HepG2 (cell line): Measurements from ENCODE around the gene AGPAT2. TPM values are rescaled to one million over a fixed set of nuclear protein-coding genes. Genes with fewer than 3 reads are reported as not detected.

Source experiments
- FOXK2 ChIP-seq: fragments of 450-650 bp; IDR thresholded peaks from 2 replicates; pipeline ENCODE4 v1.6.1; 2016
- GABPB1 ChIP-seq: IDR thresholded peaks from 2 replicates; pipeline ENCODE4 v1.6.1; 2016; ENCODE audit warnings: mild to moderate bottlenecking, missing genetic modification reagents, moderate library complexity, missing compliant biosample characterization
- HOXD1 ChIP-seq: sonication (generic); formaldehyde crosslinking; IDR thresholded peaks from 2 replicates; pipeline ENCODE4 v1.5.0; 2020; ENCODE audit warnings: missing genetic modification reagents
- KDM2A ChIP-seq: sonication (generic); formaldehyde crosslinking; IDR thresholded peaks from 2 replicates; pipeline ENCODE4 v1.4.0; 2020; ENCODE audit warnings: low read depth, missing genetic modification reagents, borderline replicate concordance
- POLR2AphosphoS2 ChIP-seq: IDR thresholded peaks from 2 replicates; pipeline ENCODE4 v1.6.1; 2011; ENCODE audit warnings: low read depth, low read length, improper control_type of control experiment
- RERE ChIP-seq: IDR thresholded peaks from 2 replicates; pipeline ENCODE4 v1.6.1; 2016; ENCODE audit warnings: low read depth, missing genetic modification reagents, missing compliant biosample characterization
- SIX4 ChIP-seq: sonication (generic); formaldehyde crosslinking; IDR thresholded peaks from 2 replicates; pipeline ENCODE4 v1.4.0; 2020; ENCODE audit warnings: missing genetic modification reagents
- THYN1 ChIP-seq: sonication (generic); formaldehyde crosslinking; IDR thresholded peaks from 2 replicates; pipeline ENCODE4 v1.8.1; 2023; ENCODE audit warnings: low read depth, mild to moderate bottlenecking, moderate library complexity, missing genetic modification reagents, borderline replicate concordance
- ZNF292 ChIP-seq: sonication (generic); formaldehyde crosslinking; IDR thresholded peaks from 2 replicates; pipeline ENCODE4 v1.8.1; 2022; ENCODE audit warnings: mild to moderate bottlenecking, low read depth, missing genetic modification reagents, borderline replicate concordance
- polyA plus RNA-seq, 8 experiments: library from polyadenylated mRNA; depleted of rRNA in 3 of 8; stranded (reverse) in 7 of 8; unstranded in 1 of 8; fragments of >200 nt; fragmentation: Illumina TruSeq in 4 of 8; extraction: Trizol in 4 of 8; gene quantifications; 2 replicates each; pipeline versions ENCODE4 v1.2.1 to v1.2.3, GENCODE V29; 2011 to 2016; ENCODE audit warnings: low read depth in 4 of 8, missing spikeins in 1 of 8, mixed read lengths in 1 of 8; ENCODE audit not compliant: insufficient read depth in 1 of 8
- total RNA-seq, 5 experiments: library from RNA; depleted of rRNA; stranded (reverse); fragments of >200 nt; fragmentation: Illumina TruSeq; extraction: Trizol; gene quantifications; 2 replicates each; pipeline ENCODE4 v1.2.3, GENCODE V29; 2016; ENCODE audit warnings: low read depth in 1 of 5
- TF ChIP-seq, protein P1 (sequence below): sonication (generic); formaldehyde crosslinking; IDR thresholded peaks from 2 replicates; pipeline ENCODE4 v1.9.0; 2021; ENCODE audit warnings: missing genetic modification reagents, borderline replicate concordance
- TF ChIP-seq, protein P2 (sequence below): sonication (generic); formaldehyde crosslinking; IDR thresholded peaks from 2 replicates; pipeline ENCODE4 v1.5.0; 2020; ENCODE audit warnings: missing genetic modification reagents
- TF ChIP-seq, protein P3 (sequence below): sonication (generic); formaldehyde crosslinking; IDR thresholded peaks from 2 replicates; pipeline ENCODE4 v1.4.0; 2020; ENCODE audit warnings: missing genetic modification reagents, borderline replicate concordance
- TF ChIP-seq, protein P4 (sequence below): IDR thresholded peaks from 2 replicates; pipeline ENCODE4 v1.6.1; 2016; ENCODE audit warnings: low read depth

Gene AGPAT2
- total and polyA plus RNA-seq, 2 of the 13 experiments (the other 11 are each of a cell fraction or from before 2014, with no cell fraction given): 3.9 to 25.8 TPM

DNA sequence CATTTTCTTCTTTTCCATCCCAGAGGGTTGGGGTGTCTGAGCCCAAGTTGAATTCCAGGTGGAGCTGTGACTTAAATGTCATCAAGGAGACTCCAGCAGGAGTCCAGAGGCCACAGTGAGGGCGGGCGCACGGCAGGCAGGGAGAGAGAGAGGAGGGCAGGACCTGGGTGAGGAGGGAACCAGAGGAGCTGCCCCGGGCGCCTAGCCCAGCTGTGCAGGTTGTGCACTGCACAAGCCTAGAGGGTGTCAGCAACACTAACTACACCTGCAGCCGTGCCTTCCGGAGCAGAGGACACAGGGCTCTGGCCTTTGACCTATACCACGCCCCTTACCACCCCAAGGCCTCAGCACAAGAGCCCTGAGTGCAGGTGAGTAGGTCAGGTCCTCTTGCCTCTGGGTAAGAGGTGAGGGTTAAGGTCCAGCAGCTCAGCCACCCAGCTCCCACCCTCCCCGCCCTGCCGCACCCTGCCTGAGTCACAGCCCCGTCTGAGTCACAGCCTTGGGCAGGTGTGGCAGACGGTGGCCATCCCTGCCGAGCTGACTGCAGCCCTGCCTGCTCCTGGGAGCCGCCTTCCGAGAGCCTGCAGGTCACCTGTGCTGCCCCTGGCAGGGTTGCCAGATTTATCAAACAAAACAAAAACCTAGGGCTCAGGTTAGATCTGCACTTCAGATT is 6.4 kb upstream of the AGPAT2 start (continued):
- TF ChIP-seq, protein P1, sequence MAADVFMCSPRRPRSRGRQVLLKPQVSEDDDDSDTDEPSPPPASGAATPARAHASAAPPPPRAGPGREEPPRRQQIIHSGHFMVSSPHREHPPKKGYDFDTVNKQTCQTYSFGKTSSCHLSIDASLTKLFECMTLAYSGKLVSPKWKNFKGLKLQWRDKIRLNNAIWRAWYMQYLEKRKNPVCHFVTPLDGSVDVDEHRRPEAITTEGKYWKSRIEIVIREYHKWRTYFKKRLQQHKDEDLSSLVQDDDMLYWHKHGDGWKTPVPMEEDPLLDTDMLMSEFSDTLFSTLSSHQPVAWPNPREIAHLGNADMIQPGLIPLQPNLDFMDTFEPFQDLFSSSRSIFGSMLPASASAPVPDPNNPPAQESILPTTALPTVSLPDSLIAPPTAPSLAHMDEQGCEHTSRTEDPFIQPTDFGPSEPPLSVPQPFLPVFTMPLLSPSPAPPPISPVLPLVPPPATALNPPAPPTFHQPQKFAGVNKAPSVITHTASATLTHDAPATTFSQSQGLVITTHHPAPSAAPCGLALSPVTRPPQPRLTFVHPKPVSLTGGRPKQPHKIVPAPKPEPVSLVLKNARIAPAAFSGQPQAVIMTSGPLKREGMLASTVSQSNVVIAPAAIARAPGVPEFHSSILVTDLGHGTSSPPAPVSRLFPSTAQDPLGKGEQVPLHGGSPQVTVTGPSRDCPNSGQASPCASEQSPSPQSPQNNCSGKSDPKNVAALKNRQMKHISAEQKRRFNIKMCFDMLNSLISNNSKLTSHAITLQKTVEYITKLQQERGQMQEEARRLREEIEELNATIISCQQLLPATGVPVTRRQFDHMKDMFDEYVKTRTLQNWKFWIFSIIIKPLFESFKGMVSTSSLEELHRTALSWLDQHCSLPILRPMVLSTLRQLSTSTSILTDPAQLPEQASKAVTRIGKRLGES (CRISPR knock-in tag): no peak
- TF ChIP-seq FOXK2: no peak
- TF ChIP-seq, protein P2, sequence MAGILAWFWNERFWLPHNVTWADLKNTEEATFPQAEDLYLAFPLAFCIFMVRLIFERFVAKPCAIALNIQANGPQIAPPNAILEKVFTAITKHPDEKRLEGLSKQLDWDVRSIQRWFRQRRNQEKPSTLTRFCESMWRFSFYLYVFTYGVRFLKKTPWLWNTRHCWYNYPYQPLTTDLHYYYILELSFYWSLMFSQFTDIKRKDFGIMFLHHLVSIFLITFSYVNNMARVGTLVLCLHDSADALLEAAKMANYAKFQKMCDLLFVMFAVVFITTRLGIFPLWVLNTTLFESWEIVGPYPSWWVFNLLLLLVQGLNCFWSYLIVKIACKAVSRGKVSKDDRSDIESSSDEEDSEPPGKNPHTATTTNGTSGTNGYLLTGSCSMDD (CRISPR knock-in tag): no peak
- TF ChIP-seq HOXD1: no peak
- TF ChIP-seq RERE: peak; percentile 24; the same call in 1 of the 2 replicates
- TF ChIP-seq ZNF292 (CRISPR knock-in tag): peak; percentile 96
- TF ChIP-seq, protein P3, sequence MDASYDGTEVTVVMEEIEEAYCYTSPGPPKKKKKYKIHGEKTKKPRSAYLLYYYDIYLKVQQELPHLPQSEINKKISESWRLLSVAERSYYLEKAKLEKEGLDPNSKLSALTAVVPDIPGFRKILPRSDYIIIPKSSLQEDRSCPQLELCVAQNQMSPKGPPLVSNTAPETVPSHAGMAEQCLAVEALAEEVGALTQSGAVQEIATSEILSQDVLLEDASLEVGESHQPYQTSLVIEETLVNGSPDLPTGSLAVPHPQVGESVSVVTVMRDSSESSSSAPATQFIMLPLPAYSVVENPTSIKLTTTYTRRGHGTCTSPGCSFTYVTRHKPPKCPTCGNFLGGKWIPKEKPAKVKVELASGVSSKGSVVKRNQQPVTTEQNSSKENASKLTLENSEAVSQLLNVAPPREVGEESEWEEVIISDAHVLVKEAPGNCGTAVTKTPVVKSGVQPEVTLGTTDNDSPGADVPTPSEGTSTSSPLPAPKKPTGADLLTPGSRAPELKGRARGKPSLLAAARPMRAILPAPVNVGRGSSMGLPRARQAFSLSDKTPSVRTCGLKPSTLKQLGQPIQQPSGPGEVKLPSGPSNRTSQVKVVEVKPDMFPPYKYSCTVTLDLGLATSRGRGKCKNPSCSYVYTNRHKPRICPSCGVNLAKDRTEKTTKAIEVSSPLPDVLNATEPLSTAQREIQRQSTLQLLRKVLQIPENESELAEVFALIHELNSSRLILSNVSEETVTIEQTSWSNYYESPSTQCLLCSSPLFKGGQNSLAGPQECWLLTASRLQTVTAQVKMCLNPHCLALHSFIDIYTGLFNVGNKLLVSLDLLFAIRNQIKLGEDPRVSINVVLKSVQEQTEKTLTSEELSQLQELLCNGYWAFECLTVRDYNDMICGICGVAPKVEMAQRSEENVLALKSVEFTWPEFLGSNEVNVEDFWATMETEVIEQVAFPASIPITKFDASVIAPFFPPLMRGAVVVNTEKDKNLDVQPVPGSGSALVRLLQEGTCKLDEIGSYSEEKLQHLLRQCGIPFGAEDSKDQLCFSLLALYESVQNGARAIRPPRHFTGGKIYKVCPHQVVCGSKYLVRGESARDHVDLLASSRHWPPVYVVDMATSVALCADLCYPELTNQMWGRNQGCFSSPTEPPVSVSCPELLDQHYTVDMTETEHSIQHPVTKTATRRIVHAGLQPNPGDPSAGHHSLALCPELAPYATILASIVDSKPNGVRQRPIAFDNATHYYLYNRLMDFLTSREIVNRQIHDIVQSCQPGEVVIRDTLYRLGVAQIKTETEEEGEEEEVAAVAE (CRISPR knock-in tag): no peak
- TF ChIP-seq KDM2A (CRISPR knock-in tag): no peak
- TF ChIP-seq, protein P4, sequence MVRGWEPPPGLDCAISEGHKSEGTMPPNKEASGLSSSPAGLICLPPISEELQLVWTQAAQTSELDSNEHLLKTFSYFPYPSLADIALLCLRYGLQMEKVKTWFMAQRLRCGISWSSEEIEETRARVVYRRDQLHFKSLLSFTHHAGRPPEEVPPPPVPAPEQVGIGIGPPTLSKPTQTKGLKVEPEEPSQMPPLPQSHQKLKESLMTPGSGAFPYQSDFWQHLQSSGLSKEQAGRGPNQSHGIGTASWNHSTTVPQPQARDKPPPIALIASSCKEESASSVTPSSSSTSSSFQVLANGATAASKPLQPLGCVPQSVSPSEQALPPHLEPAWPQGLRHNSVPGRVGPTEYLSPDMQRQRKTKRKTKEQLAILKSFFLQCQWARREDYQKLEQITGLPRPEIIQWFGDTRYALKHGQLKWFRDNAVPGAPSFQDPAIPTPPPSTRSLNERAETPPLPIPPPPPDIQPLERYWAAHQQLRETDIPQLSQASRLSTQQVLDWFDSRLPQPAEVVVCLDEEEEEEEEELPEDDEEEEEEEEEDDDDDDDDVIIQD (CRISPR knock-in tag): no peak; the same call in 1 of the 2 replicates
- no peak for TF ChIP-seq POLR2AphosphoS2
- TF ChIP-seq GABPB1 (CRISPR knock-in tag): peak; percentile 51
- TF ChIP-seq THYN1: no peak
- no peak for TF ChIP-seq SIX4 (CRISPR knock-in tag)
